ENCODE results near the gene TMEM207. TPM values are rescaled to one million over a fixed set of nuclear protein-coding genes. Genes with fewer than 3 reads are reported as not detected.

Gene TMEM207
- total RNA-seq, 2 donors from 2014 or later: not detected

- H3K4me3 ChIP-seq: no peak overlapping the region
- TF ChIP-seq CTCF (IDR thresholded peaks at IDR 0.05): peak; percentile 55 to 72
- DNase-seq (ENCODE audit: low spot score): no peak
Measured at GRCh38 chr3:190424478-190425439, 24.9 kb downstream of the TMEM207 start.

DNA sequence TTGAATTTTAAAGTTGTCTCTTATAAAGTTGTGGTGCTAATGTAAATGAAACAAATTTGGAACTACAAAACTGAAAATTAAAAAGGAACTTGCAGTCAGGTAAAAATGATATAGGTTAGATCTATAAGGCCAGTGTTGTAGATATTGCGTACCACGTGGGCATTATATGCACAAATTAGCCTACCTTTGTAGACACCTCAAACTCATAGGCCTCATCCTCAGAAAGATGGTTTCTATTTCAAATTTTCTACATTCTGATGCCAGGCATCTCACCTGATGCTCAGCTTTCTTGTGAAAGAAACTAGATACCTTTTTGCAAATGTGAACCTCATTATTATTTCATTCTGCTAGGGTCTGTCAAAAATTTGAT, 25.6 kb downstream of the TMEM207 start:
- H3K4me1 ChIP-seq: no peaks in the 10 kb centered on the region
- H3K27ac ChIP-seq: no peak overlapping the region
- H3K27me3 ChIP-seq: no peaks in the 10 kb centered on the region
- no peak overlapping the region for H3K4me3 ChIP-seq
- TF ChIP-seq CTCF (IDR thresholded peaks at IDR 0.05): no peak
- DNase-seq (ENCODE audit: low spot score): no peak
- no peaks in the 10 kb centered on the region for H3K9me3 ChIP-seq
- no peaks in the 10 kb centered on the region for H3K36me3 ChIP-seq

More at GRCh38 chr3:190424478-190425439, 24.9 kb downstream of the TMEM207 start:
- Histone ChIP-seq H3K27me3 (no peaks in the 10 kb centered on the region), H3K9me3 (no peaks in the 10 kb centered on the region), H3K36me3 (no peaks in the 10 kb centered on the region), H3K27ac (no peak overlapping the region), H3K4me1 (no peaks in the 10 kb centered on the region)

GRCh38 chr3:190414297-190414696, 35.4 kb downstream of the TMEM207 start:
- no peak for DNase-seq (ENCODE audit: low spot score)
- H3K36me3 ChIP-seq: no peaks in the 10 kb centered on the region
- H3K4me1 ChIP-seq: no peaks in the 10 kb centered on the region
- no peak overlapping the region for H3K27ac ChIP-seq
- TF ChIP-seq CTCF (IDR thresholded peaks at IDR 0.05): no peak
- H3K4me3 ChIP-seq: no peak overlapping the region
- no peaks in the 10 kb centered on the region for H3K9me3 ChIP-seq
- H3K27me3 ChIP-seq: no peaks in the 10 kb centered on the region

DNA sequence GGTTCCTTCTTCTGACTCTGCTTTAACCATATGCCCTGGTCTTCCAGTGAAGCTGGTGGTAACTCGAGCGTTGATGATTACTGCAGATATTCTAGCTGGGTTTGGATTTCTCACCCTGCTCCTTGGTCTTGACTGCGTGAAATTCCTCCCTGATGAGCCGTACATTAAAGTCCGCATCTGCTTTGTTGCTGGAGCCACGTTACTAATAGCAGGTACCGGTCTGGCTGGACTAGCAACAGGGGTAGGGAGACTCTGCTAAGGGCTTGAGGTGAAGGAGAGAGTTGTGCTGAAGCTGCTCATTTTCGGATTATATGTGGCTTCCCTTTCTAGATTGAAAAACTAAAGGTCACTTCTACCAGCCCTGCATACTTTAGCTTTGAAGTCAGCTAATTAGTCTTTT, 45.0 kb downstream of the TMEM207 start:
- Histone ChIP-seq H3K9me3 (no peaks in the 10 kb centered on the region), H3K27ac (no peak overlapping the region), H3K27me3 (no peaks in the 10 kb centered on the region), H3K4me1 (no peaks in the 10 kb centered on the region), H3K4me3 (no peak overlapping the region), H3K36me3 (no peaks in the 10 kb centered on the region)
- no peak for DNase-seq (ENCODE audit: low spot score)
- TF ChIP-seq CTCF (IDR thresholded peaks at IDR 0.05): no peak

DNA sequence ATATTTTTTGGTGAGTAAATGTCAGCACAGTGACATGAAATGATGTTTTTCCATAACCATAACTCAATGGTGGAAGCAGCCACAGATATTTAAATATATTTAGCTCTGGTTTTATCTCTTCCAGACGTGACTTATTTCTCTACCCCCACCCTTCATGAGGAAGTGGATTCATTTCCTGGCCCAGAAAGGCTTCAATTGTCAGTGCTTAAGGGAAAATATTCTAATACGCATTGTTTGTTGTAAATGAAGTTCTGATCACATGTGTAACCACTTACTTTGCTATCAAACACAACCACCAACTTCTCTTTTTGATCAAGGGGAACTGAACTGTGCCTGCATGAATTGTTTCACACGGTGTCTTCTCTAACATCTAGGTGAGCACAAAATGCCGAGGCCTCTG, 47.7 kb downstream of the TMEM207 start:
- Histone ChIP-seq H3K36me3 (no peaks in the 10 kb centered on the region), H3K4me1 (no peaks in the 10 kb centered on the region), H3K4me3 (no peak overlapping the region), H3K27me3 (no peaks in the 10 kb centered on the region), H3K27ac (no peak overlapping the region), H3K9me3 (no peaks in the 10 kb centered on the region)
- DNase-seq (ENCODE audit: low spot score): no peak
- no peak for TF ChIP-seq CTCF (IDR thresholded peaks at IDR 0.05)

Data from right atrium auricular region (tissue), 2 donors.